Esophagus muscularis mucosa (tissue), 3 donors: ENCODE results near the gene MRGPRD.

Experiments used
- CTCF ChIP-seq, 3 experiments: fragments of 200-600 bp in 2 of 3; fragments of 450-650 bp in 1 of 3; sonication (generic) in 2 of 3; IDR thresholded peaks; one replicate each; pipeline ENCODE4 v1.5.1; 2017 to 2019; ENCODE audit warnings: antibody characterized with exemption in 3 of 3, mild to moderate bottlenecking in 2 of 3, moderate library complexity in 1 of 3
- POLR2A ChIP-seq: fragments of 450-650 bp; IDR thresholded peaks from one replicate; pipeline ENCODE4 v1.6.1; 2017; ENCODE audit warnings: antibody characterized with exemption, moderate library complexity, mild to moderate bottlenecking, low read depth
- POLR2AphosphoS5 ChIP-seq, 2 donors: sonication (generic); formaldehyde crosslinking; IDR thresholded peaks; one replicate each; pipeline ENCODE4 v1.6.1; 2017; ENCODE audit warnings: antibody characterized with exemption in 2 of 2

GRCh38 chr11:69012092-69013008, 31.6 kb upstream of the MRGPRD start:
- TF ChIP-seq CTCF (IDR thresholded peaks at IDR 0.05), result peak in 1 of 3 experiments; percentile 18
- TF ChIP-seq POLR2A, result no peak
- peak in 1 of 2 donors; percentile 14 for TF ChIP-seq POLR2AphosphoS5 (IDR thresholded peaks at IDR 0.05)
